Kidney epithelial cell (primary cell): Measurements from ENCODE around the gene ACAT1. TPM values are rescaled to one million over a fixed set of nuclear protein-coding genes. Genes with fewer than 3 reads are reported as not detected.

Experiments
- DNase-seq: peaks from one replicate; pipeline ENCODE4 v3.0.0-alpha.2; 2010; ENCODE audit warnings: low read depth
- H3K27me3 ChIP-seq: 2 replicates; pipeline ENCODE4 v1.6.0; 2011; ENCODE audit warnings: low read length; ENCODE audit not compliant: control insufficient read depth, insufficient read depth
- H3K36me3 ChIP-seq: 2 replicates; pipeline ENCODE4 v1.5.1; 2011; ENCODE audit warnings: low read length; ENCODE audit not compliant: control insufficient read depth, insufficient read depth
- H3K4me3 ChIP-seq: 2 replicates; pipeline ENCODE4 v1.5.1; 2011; ENCODE audit warnings: low read depth, mild to moderate bottlenecking, control low read depth, low read length
- CTCF ChIP-seq: IDR thresholded peaks from 2 replicates; pipeline ENCODE4 v1.5.1; 2011; ENCODE audit warnings: mild to moderate bottlenecking, moderate library complexity, low read length, control low read depth, inconsistent platforms; ENCODE audit not compliant: insufficient read depth, poor library complexity, severe bottlenecking
- total RNA-seq: library from RNA; depleted of rRNA; stranded (reverse); fragments of >200 nt; gene quantifications from 2 replicates; pipeline ENCODE4 v1.2.3, GENCODE V29; 2015

Gene ACAT1
- total RNA-seq, 1 donor from 2014 or later = 75.8 TPM

- Histone ChIP-seq H3K36me3 (no peaks in the 10 kb centered on the region), H3K4me3 (no peak overlapping the region)
- no peak for DNase-seq
These were observed 24.2 kb upstream of the ACAT1 start for GRCh38 chr11:108097179-108097578.

GRCh38 chr11:108101090-108101775 lies 20.1 kb upstream of the ACAT1 start:
- no peak for TF ChIP-seq CTCF
- no peak for DNase-seq
- H3K4me3 ChIP-seq = no peak overlapping the region
- no peaks in the 10 kb centered on the region for H3K36me3 ChIP-seq
- H3K27me3 ChIP-seq = no peaks in the 10 kb centered on the region

More at GRCh38 chr11:108097179-108097578, 24.2 kb upstream of the ACAT1 start:
- no peaks in the 10 kb centered on the region for H3K27me3 ChIP-seq
- no peak for TF ChIP-seq CTCF

DNA sequence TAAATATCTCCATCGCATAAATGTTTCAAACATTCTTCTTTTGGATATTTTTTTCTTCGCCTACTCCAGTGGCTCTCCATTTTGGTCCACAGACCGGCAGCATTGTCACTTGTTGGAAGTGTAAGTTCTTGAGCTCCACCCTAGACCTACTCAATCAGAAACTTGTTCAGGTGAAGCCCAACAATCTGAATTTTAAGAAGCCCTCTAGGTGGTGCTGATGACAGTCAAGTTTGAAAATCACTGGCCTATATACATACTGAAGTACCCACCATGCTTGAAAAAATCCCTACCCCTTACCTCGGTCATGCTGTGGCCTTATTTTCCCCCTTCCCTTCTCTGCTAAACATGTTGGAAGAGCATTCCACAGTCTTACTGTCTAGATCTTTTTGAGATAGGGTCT lies 10.2 kb upstream of the ACAT1 start:
- DNase-seq = no peak
- Histone ChIP-seq H3K27me3 (no peaks in the 10 kb centered on the region), H3K36me3 (no peaks in the 10 kb centered on the region), H3K4me3 (no peak overlapping the region)
- TF ChIP-seq CTCF = no peak

DNA sequence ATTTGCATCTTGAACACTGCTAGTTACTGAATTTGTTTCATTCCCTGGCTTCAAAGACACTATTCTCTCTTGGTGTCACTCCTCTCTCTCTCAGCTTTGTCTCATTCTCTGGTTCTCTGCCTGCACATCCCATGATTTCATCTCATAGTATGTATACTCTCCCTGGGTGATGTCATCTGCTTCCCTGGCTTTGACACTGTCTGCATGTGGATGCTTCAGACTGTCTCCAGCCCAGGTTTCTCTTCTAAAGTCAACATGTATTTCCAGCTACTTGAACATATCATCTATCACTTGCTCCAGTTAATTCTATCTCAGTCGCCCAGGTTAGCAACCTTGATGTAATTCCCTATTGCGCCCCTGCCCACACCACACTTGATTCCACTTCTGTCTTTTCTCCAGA lies 9.3 kb upstream of the ACAT1 start:
- no peak for DNase-seq
- H3K27me3 ChIP-seq = no peaks in the 10 kb centered on the region

GRCh38 chr11:108115500-108116140 lies 5.7 kb upstream of the ACAT1 start:
- peak; percentile 85 for DNase-seq
- no peaks in the 10 kb centered on the region for H3K36me3 ChIP-seq
- no peaks in the 10 kb centered on the region for H3K27me3 ChIP-seq
- no peak for TF ChIP-seq CTCF
- H3K4me3 ChIP-seq = no peak overlapping the region

More for the DNA sequence above, 9.3 kb upstream of the ACAT1 start:
- Histone ChIP-seq H3K36me3 (no peaks in the 10 kb centered on the region), H3K4me3 (no peak overlapping the region)
- no peak for TF ChIP-seq CTCF
